HepG2 (cell line): ENCODE measurements around the gene ZMIZ1. TPM values are rescaled to one million over a fixed set of nuclear protein-coding genes. Genes with fewer than 3 reads are reported as not detected.

Experiments
- ATAC-seq: fragments of 200-7000 bp; cut with Tn5 transposase; 3 replicates; pipeline ENCODE4 v1.9.1; 2020; ENCODE audit warnings: mild to moderate bottlenecking, moderate library complexity
- BruUV-seq: library from RNA; stranded (reverse); fragments of 400-500 nt; replicated peaks from 2 replicates; lab custom pipeline; 2021; lab: Mats Ljungman, UMichigan
- CTCF ChIA-PET: fragments of 300-600 bp; formaldehyde crosslinking; extraction: SDS; loops from one replicate; lab custom pipeline; 2021; ENCODE audit warnings: low total read pairs, inconsistent platforms, low intra/inter-chr PET ratio; lab: Yijun Ruan, JAX
- POLR2A ChIA-PET: fragments of 350-600 bp; sonication (Branson Sonifier 250); formaldehyde crosslinking; loops from one replicate; lab custom pipeline; 2020; ENCODE audit warnings: antibody characterized with exemption, inconsistent platforms; lab: Yijun Ruan, JAX
- DNase-seq: peaks from one replicate; pipeline ENCODE4 v3.0.0-alpha.2; 2015; ENCODE audit warnings: low spot score
- FAIRE-seq: peaks from 3 replicates; lab custom pipeline; 2011; peaks lifted over from hg19 to GRCh38; lab: Jason Lieb, UNC
- H2AFZ ChIP-seq: one replicate; pipeline ENCODE4 v1.6.1; 2011; ENCODE audit warnings: low read length, inconsistent platforms
- H3K27ac ChIP-seq: fragments of 300-600 bp; 3 replicates; pipeline ENCODE4 v1.8.0; 2011; ENCODE audit warnings: mixed run types, mild to moderate bottlenecking, mixed read lengths, low read length, inconsistent platforms; ENCODE audit not compliant: insufficient read depth; ENCODE audit errors: extremely low read length
- H3K27me3 ChIP-seq, 2 experiments: fragments of 200-600 bp in 1 of 2; 2 replicates in 1 of 2; 3 replicates in 1 of 2; pipeline versions ENCODE4 v1.6.0 to v1.8.0; 2011; ENCODE audit warnings: low read length in 2 of 2, mild to moderate bottlenecking in 2 of 2, moderate library complexity in 2 of 2, inconsistent platforms in 1 of 2; ENCODE audit not compliant: insufficient read depth in 2 of 2, control insufficient read depth in 1 of 2
- H3K36me3 ChIP-seq, 2 experiments: fragments of 200-600 bp in 1 of 2; replicated peaks in 1 of 2; 2 replicates in 1 of 2; 3 replicates in 1 of 2; pipeline versions ENCODE4 v1.5.1 to v1.8.0; 2011; ENCODE audit warnings: low read length in 2 of 2, inconsistent platforms in 1 of 2; ENCODE audit not compliant: insufficient read depth in 2 of 2, control insufficient read depth in 1 of 2
- H3K4me1 ChIP-seq: 2 replicates; pipeline ENCODE4 v1.5.1; 2012; ENCODE audit warnings: low read length, inconsistent platforms; ENCODE audit not compliant: insufficient read depth
- H3K4me2 ChIP-seq: 2 replicates; pipeline ENCODE4 v1.6.0; 2011; ENCODE audit warnings: low read depth, low read length, inconsistent platforms
- H3K4me3 ChIP-seq, 3 experiments: fragments of 200-600 bp in 1 of 3; sonication (generic), shearing (Covaris generic) in 1 of 3; replicated peaks in 1 of 3; 2 replicates each; pipeline ENCODE4 v1.5.1; 2011 to 2016; ENCODE audit warnings: low read length in 3 of 3, inconsistent platforms in 2 of 3, low read depth in 2 of 3, mild to moderate bottlenecking in 2 of 3, control low read depth in 1 of 3, mixed read lengths in 1 of 3; ENCODE audit not compliant: insufficient read depth in 1 of 3
- H3K79me2 ChIP-seq: one replicate; pipeline ENCODE4 v1.6.1; 2011; ENCODE audit warnings: low read length, inconsistent platforms; ENCODE audit not compliant: insufficient read depth
- H3K9ac ChIP-seq: 2 replicates; pipeline ENCODE4 v1.6.0; 2011; ENCODE audit warnings: mild to moderate bottlenecking, low read depth, low read length, inconsistent platforms; ENCODE audit not compliant: insufficient read depth
- H3K9me3 ChIP-seq: 2 replicates; pipeline ENCODE4 v1.5.1; 2012; ENCODE audit warnings: mild to moderate bottlenecking, low read length
- H4K20me1 ChIP-seq: 2 replicates; pipeline ENCODE4 v1.6.0; 2011; ENCODE audit warnings: inconsistent platforms, mild to moderate bottlenecking, low read length, moderate library complexity; ENCODE audit not compliant: insufficient read depth
- ASH2L ChIP-seq: fragments of 300-600, 200-600 bp; sonication (generic); IDR thresholded peaks from 2 replicates; pipeline ENCODE4 v1.7.0; 2017; ENCODE audit warnings: low read depth, mild to moderate bottlenecking, moderate library complexity, mixed read lengths, low read length; ENCODE audit not compliant: insufficient read length
- CEBPG ChIP-seq: IDR thresholded peaks from 2 replicates; pipeline ENCODE4 v1.6.1; 2016
- CERS6 ChIP-seq: sonication (generic); formaldehyde crosslinking; IDR thresholded peaks from 2 replicates; pipeline ENCODE4 v1.5.0; 2020; ENCODE audit warnings: missing genetic modification reagents
- FOXK1 ChIP-seq: sonication (generic); formaldehyde crosslinking; IDR thresholded peaks from 2 replicates; pipeline ENCODE4 v1.4.0; 2020; ENCODE audit warnings: low read depth, missing genetic modification reagents, borderline replicate concordance
- HDAC2 ChIP-seq: sonication (generic); formaldehyde crosslinking; IDR thresholded peaks from 2 replicates; pipeline ENCODE4 v1.4.0; 2020; ENCODE audit warnings: missing genetic modification reagents
- HNF1A ChIP-seq, 2 experiments: sonication (generic) in 1 of 2; formaldehyde crosslinking in 1 of 2; IDR thresholded peaks; 2 replicates each; pipeline versions ENCODE4 v1.4.0 to v1.6.1; 2016 to 2020; ENCODE audit warnings: borderline replicate concordance in 1 of 2, low read depth in 1 of 2, mild to moderate bottlenecking in 1 of 2, missing genetic modification reagents in 1 of 2
- MYNN ChIP-seq: sonication (generic); formaldehyde crosslinking; IDR thresholded peaks from 2 replicates; pipeline ENCODE4 v1.4.0; 2020; ENCODE audit warnings: mild to moderate bottlenecking, low read depth, missing genetic modification reagents
- REST ChIP-seq, 2 experiments: IDR thresholded peaks; 2 replicates each; pipeline ENCODE4 v1.6.1; 2011 to 2012; ENCODE audit warnings: low read length in 2 of 2, borderline replicate concordance in 1 of 2, low read depth in 1 of 2, mild to moderate bottlenecking in 1 of 2, moderate library complexity in 1 of 2
- SRY ChIP-seq: sonication (generic); formaldehyde crosslinking; IDR thresholded peaks from 2 replicates; pipeline ENCODE4 v1.8.0; 2022; ENCODE audit warnings: mild to moderate bottlenecking, missing genetic modification reagents
- TCF7L2 ChIP-seq: IDR thresholded peaks from 2 replicates; pipeline ENCODE4 v1.6.1; 2011; ENCODE audit warnings: mild to moderate bottlenecking, low read depth, low read length, moderate library complexity
- ZBTB3 ChIP-seq: sonication (generic); formaldehyde crosslinking; IDR thresholded peaks from 2 replicates; pipeline ENCODE4 v1.4.0; 2020; ENCODE audit warnings: low read depth, mild to moderate bottlenecking, moderate library complexity, missing genetic modification reagents, borderline replicate concordance
- ZNF274 ChIP-seq: sonication (generic); formaldehyde crosslinking; IDR thresholded peaks from 2 replicates; pipeline ENCODE4 v1.5.1; 2020; ENCODE audit warnings: mild to moderate bottlenecking, missing genetic modification reagents
- ZNF773 ChIP-seq: sonication (generic); formaldehyde crosslinking; IDR thresholded peaks from 2 replicates; pipeline ENCODE4 v1.4.0; 2020; ENCODE audit warnings: missing genetic modification reagents, borderline replicate concordance
- ZNF790 ChIP-seq: sonication (generic); formaldehyde crosslinking; IDR thresholded peaks from 2 replicates; pipeline ENCODE4 v1.8.0; 2022; ENCODE audit warnings: missing genetic modification reagents, mild to moderate bottlenecking, borderline replicate concordance
- ZSCAN9 ChIP-seq: IDR thresholded peaks from 2 replicates; pipeline ENCODE4 v1.6.1; 2016; ENCODE audit warnings: borderline replicate concordance
- WGBS: methylation state at CpG from one replicate; pipeline ENCODE4 v1.1.6; 2017; ENCODE audit warnings: low lambda C conversion rate; 5-methylcytosine and 5-hydroxymethylcytosine counted together
- in situ Hi-C: cut with HindIII; loops from 2 replicates; pipeline ENCODE4 v1.10.0; 2017; ENCODE audit warnings: low pct_unique_long_range_greater_than_20kb; ENCODE audit not compliant: extremely low pct_ligation_motif_present
- intact Hi-C: fragments of 100-400 bp; cut with micrococcal nuclease; formaldehyde crosslinking; loops from one replicate; pipeline ENCODE4 v1.10.0; 2022; ENCODE audit not compliant: unreplicated experiment
- polyA plus RNA-seq, 8 experiments: library from polyadenylated mRNA; depleted of rRNA in 3 of 8; stranded (reverse) in 7 of 8; unstranded in 1 of 8; fragments of >200 nt; fragmentation: Illumina TruSeq in 4 of 8; extraction: Trizol in 4 of 8; gene quantifications; 2 replicates each; pipeline versions ENCODE4 v1.2.1 to v1.2.3, GENCODE V29; 2011 to 2016; ENCODE audit warnings: low read depth in 4 of 8, missing spikeins in 1 of 8, mixed read lengths in 1 of 8; ENCODE audit not compliant: insufficient read depth in 1 of 8
- total RNA-seq, 5 experiments: library from RNA; depleted of rRNA; stranded (reverse); fragments of >200 nt; fragmentation: Illumina TruSeq; extraction: Trizol; gene quantifications; 2 replicates each; pipeline ENCODE4 v1.2.3, GENCODE V29; 2016; ENCODE audit warnings: low read depth in 1 of 5

The ZMIZ1 gene
- total and polyA plus RNA-seq, 2 of the 13 experiments (the other 11 are each of a cell fraction or from before 2014, with no cell fraction given): 5.3 to 10.2 TPM

DNA sequence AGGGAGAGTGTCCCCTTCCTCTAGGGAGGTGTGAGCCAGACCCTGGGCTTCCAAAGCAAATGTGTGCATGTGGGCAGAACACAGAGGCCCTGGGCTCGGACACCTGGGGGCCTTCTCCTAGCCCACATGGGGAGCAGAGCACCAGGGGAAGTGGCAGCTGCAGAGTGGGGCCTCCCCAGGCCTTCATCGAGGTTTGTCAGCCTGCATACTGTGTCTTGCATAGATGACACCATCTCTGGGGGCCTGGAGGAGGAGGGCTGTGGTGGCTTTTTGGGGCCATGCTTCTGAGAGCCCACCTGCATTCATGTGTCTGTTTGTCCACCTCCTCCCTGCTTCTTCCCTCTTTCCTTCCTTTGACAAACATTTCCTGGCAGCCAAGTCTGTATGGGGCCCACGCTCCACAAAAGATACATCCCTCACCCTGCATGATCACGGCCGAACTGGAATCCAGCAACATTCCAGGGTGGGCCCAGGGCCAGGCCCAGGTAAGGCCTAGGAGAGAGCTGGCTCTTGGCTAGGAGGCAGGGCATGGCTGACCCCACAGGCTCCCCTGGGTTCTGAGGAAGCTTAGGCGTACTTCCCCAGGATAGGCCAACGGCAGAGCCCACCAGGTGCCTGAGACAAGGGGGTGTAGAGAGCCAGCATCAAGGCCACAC, 79.2 kb downstream of the ZMIZ1 start:
- Histone ChIP-seq H3K9ac (no peak overlapping the region), H2AFZ (no peak overlapping the region), H4K20me1 (peaks cover 11% of the 10 kb centered on the region), H3K27ac (no peak overlapping the region), H3K9me3 (no peaks in the 10 kb centered on the region), H3K4me2 (no peak overlapping the region), H3K36me3 (peaks cover 39 to 70% of the 10 kb centered on the region in 2 experiments), H3K79me2 (peaks cover 2% of the 10 kb centered on the region), H3K27me3 (no peaks in the 10 kb centered on the region), H3K4me1 (peaks cover 52% of the 10 kb centered on the region), H3K4me3 (no peak overlapping the region)
- no peak for DNase-seq
- intact Hi-C loops: no loop called here
- POLR2A ChIA-PET: interaction anchor here (2.2 kb wide), 1 partner anchor 10 kb away, joined by 8 read pairs; no protein-coding TSS in a partner anchor
- in situ Hi-C loops: no loop called here
- 85% methylated on average over 5 of the region's 7 CpGs for WGBS
- no TSS peak for BruUV-seq
- CTCF ChIA-PET: no interaction called here
- no peak for ATAC-seq
- no peak for FAIRE-seq
- TF ChIP-seq SRY (CRISPR knock-in tag) (no peak), ZNF773 (CRISPR knock-in tag) (no peak), CERS6 (CRISPR knock-in tag) (no peak), CEBPG (CRISPR knock-in tag) (no peak), ASH2L (no peak), HDAC2 (CRISPR knock-in tag) (no peak), TCF7L2 (no peak), ZNF274 (no peak), MYNN (CRISPR knock-in tag) (no peak), ZSCAN9 (CRISPR knock-in tag) (no peak), FOXK1 (no peak), ZNF790 (CRISPR knock-in tag) (no peak), REST (IDR thresholded peaks at IDR 0.05; ENCODE audit: borderline replicate concordance in 1 of 2, low read depth in 1 of 2, low read length in 2 of 2) (no peak), HNF1A (IDR thresholded peaks at IDR 0.05; ENCODE audit: low read depth) (no peak), HNF1A (CRISPR knock-in tag; IDR thresholded peaks at IDR 0.05; ENCODE audit: borderline replicate concordance) (no peak), ZBTB3 (CRISPR knock-in tag) (no peak)
